PC-3 (cell line): ENCODE data around the gene C1orf21. TPM values are rescaled to one million over a fixed set of nuclear protein-coding genes. Genes with fewer than 3 reads are reported as not detected.

Experiments used
- ATAC-seq: fragments of 200-7000 bp; cut with Tn5 transposase; 2 replicates; pipeline ENCODE4 v1.9.1; 2020; ENCODE audit warnings: mild to moderate bottlenecking, moderate library complexity
- BruUV-seq: library from RNA; stranded (reverse); fragments of 400-500 nt; replicated peaks from 2 replicates; lab custom pipeline; 2021; lab: Mats Ljungman, UMichigan
- CTCF ChIA-PET: fragments of 300-600 bp; sonication (Branson Sonifier 250); formaldehyde crosslinking; loops from one replicate; lab custom pipeline; 2022; ENCODE audit warnings: antibody characterized with exemption; lab: Charles Lee
- POLR2A ChIA-PET: fragments of 300-600 bp; sonication (Branson Sonifier 250); formaldehyde crosslinking; loops from one replicate; lab custom pipeline; 2022; ENCODE audit warnings: antibody characterized with exemption; ENCODE audit not compliant: unreplicated experiment; lab: Charles Lee
- DNase-seq: peaks from one replicate; pipeline ENCODE4 v3.0.0-alpha.2; 2015
- H2AFZ ChIP-seq: fragments of 300-600 bp; sonication (generic); 2 replicates; pipeline ENCODE4 v1.6.0; 2016; ENCODE audit warnings: antibody characterized with exemption, low read length
- H3F3A ChIP-seq: fragments of 300-600 bp; sonication (generic); one replicate; pipeline ENCODE4 v1.6.0; 2017; ENCODE audit warnings: antibody characterized with exemption, low read length, control low read depth, mild to moderate bottlenecking; ENCODE audit not compliant: unreplicated experiment
- H3K27ac ChIP-seq: fragments of 300-600 bp; sonication (generic); 2 replicates; pipeline ENCODE4 v1.5.1; 2016; ENCODE audit warnings: mild to moderate bottlenecking, low read length
- H3K27me3 ChIP-seq: fragments of 300-600 bp; sonication (generic); 2 replicates; pipeline ENCODE4 v1.6.1; 2016; ENCODE audit warnings: low read length, mixed read lengths
- H3K36me3 ChIP-seq: fragments of 300-600 bp; sonication (generic); 2 replicates; pipeline ENCODE4 v1.6.1; 2016; ENCODE audit warnings: low read depth, mixed run types, low read length, mixed read lengths
- H3K4me1 ChIP-seq: fragments of 300-600 bp; sonication (generic); 2 replicates; pipeline ENCODE4 v1.5.1; 2016; ENCODE audit warnings: low read length; ENCODE audit not compliant: insufficient read depth
- H3K4me2 ChIP-seq: fragments of 300-600 bp; sonication (generic); 2 replicates; pipeline ENCODE4 v1.6.0; 2016; ENCODE audit warnings: low read length
- H3K4me3 ChIP-seq: fragments of 300-600 bp; sonication (generic); 2 replicates; pipeline ENCODE4 v1.5.1; 2016; ENCODE audit warnings: mild to moderate bottlenecking, low read length, mixed read lengths
- H3K79me2 ChIP-seq: fragments of 300-600 bp; sonication (generic); 2 replicates; pipeline ENCODE4 v1.6.1; 2017; ENCODE audit warnings: low read length, mixed read lengths
- H3K9ac ChIP-seq: fragments of 300-600 bp; sonication (generic); 2 replicates; pipeline ENCODE4 v1.6.0; 2016; ENCODE audit warnings: mild to moderate bottlenecking, low read length
- H3K9me2 ChIP-seq: fragments of 300-600 bp; sonication (generic); replicated peaks from 2 replicates; pipeline ENCODE4 v1.6.1; 2016; ENCODE audit warnings: mixed run types, low read length, mixed read lengths
- H3K9me3 ChIP-seq: fragments of 300-600 bp; sonication (generic); 2 replicates; pipeline ENCODE4 v1.6.1; 2016; ENCODE audit warnings: low read length, mixed read lengths
- H4K20me1 ChIP-seq: fragments of 300-600 bp; sonication (generic); 2 replicates; pipeline ENCODE4 v1.6.1; 2016; ENCODE audit warnings: low read length, mixed read lengths
- EZH2 ChIP-seq: fragments of 300-600 bp; sonication (generic); IDR thresholded peaks from one replicate; pipeline ENCODE4 v1.6.1; 2017; ENCODE audit warnings: antibody characterized with exemption, mild to moderate bottlenecking, low read length; ENCODE audit not compliant: unreplicated experiment
- EZH2phosphoT487 ChIP-seq: fragments of 300-600 bp; sonication (generic); IDR thresholded peaks from 2 replicates; pipeline ENCODE4 v1.6.1; 2018; ENCODE audit warnings: mild to moderate bottlenecking, antibody characterized with exemption, low read length, borderline replicate concordance
- intact Hi-C: fragments of 100-400 bp; cut with micrococcal nuclease; formaldehyde crosslinking; loops from 2 replicates; pipeline ENCODE4 v1.9.0; 2023
- total RNA-seq: library from RNA; depleted of rRNA; stranded (reverse); fragments of >200 nt; gene quantifications from 2 replicates; pipeline ENCODE4 v1.2.3, GENCODE V29; 2014
- TF ChIP-seq, protein P1 (sequence below): fragments of 300-600 bp; sonication (generic); conservative IDR thresholded peaks from 2 replicates; pipeline ENCODE4 v1.5.1; 2017; ENCODE audit warnings: antibody characterized with exemption, low read depth, mild to moderate bottlenecking, low read length

The C1orf21 gene
- total RNA-seq, 1 experiment from 2014 or later, result 1.3 TPM

DNA sequence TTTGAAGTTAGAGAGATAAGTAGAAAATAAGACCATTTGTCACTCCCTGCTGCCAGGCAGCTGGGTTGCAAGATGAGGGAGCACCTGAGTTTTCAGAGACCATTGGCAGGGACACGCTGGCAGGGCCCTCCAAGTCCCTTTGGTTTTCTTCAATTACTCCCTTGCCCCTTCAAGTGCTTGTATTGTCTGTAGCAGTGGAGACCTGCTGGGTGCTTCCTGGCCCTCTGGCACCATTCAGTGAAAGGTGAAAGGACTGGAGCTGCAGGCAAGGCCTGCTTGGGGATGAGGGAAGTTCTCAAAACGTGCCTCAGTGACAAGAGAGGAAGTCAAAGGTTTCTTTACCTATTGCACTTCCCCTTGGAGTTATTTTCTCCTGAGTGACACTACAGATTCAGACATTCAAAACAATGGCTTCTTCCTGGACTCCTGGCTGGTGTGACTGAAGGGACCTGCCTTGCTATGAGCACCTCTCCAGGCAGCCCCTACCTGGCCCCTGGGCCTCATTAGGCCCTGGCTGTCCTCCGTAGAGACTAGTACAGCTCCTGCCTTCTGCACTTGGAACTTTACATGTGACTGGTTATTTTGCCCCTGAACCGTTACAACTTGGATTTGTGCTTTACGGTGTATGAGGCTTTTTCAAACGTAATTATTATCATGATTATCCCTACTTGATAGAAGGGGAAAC, 100.1 kb downstream of the C1orf21 start:
- Histone ChIP-seq H3K4me2 (no peak overlapping the region), H3K9ac (no peak overlapping the region), H3K36me3 (no peaks in the 10 kb centered on the region), H3K9me3 (no peaks in the 10 kb centered on the region), H3K27me3 (no peaks in the 10 kb centered on the region), H3K79me2 (no peaks in the 10 kb centered on the region), H3F3A (no peaks in the 10 kb centered on the region), H2AFZ (no peak overlapping the region), H4K20me1 (no peaks in the 10 kb centered on the region), H3K27ac (no peak overlapping the region), H3K9me2 (no peaks in the 10 kb centered on the region), H3K4me3 (no peak overlapping the region), H3K4me1 (peaks cover 23% of the 10 kb centered on the region)
- intact Hi-C loops, result no loop called here
- BruUV-seq, result no TSS peak
- DNase-seq (no peak), ATAC-seq (no peak)
- ChIA-PET CTCF (no interaction called here), POLR2A (no interaction called here)
- TF ChIP-seq, protein P1, sequence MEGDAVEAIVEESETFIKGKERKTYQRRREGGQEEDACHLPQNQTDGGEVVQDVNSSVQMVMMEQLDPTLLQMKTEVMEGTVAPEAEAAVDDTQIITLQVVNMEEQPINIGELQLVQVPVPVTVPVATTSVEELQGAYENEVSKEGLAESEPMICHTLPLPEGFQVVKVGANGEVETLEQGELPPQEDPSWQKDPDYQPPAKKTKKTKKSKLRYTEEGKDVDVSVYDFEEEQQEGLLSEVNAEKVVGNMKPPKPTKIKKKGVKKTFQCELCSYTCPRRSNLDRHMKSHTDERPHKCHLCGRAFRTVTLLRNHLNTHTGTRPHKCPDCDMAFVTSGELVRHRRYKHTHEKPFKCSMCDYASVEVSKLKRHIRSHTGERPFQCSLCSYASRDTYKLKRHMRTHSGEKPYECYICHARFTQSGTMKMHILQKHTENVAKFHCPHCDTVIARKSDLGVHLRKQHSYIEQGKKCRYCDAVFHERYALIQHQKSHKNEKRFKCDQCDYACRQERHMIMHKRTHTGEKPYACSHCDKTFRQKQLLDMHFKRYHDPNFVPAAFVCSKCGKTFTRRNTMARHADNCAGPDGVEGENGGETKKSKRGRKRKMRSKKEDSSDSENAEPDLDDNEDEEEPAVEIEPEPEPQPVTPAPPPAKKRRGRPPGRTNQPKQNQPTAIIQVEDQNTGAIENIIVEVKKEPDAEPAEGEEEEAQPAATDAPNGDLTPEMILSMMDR, result no peak
- TF ChIP-seq EZH2 (no peak), EZH2phosphoT487 (no peak)

DNA sequence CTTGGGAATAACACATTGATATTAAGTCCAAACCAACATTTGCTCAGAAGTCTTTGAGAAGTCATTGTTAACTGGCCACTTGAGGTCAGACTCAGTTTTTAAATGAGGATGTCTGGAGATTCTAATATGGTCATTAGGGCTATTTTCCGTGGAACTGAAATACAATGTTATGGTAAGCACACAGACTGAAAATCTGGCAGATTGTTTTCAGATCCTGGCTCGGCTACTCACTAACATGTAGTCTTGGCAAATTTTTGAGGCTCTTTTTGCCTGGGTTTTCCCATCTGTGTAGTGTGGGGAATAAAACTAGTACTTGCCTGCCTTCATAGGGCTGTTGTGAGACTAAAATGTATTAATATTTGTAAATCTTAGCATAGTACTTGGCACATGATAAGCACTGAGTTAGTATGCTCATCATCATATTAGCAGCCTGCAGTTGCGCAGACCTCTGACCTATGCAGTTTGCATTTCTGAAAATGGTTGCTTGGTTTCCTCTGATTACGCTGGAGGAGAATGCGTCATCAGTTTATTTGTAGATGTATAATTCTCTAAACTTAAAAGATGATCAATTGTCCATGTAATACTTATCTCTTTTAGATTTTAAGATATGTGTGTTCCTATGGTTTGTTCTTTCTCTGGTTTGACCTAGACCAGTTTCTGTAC, 100.8 kb downstream of the C1orf21 start:
- CTCF ChIA-PET, result no interaction called here

More for the DNA sequence above, 100.8 kb downstream of the C1orf21 start:
- Histone ChIP-seq H3K4me3 (no peak overlapping the region), H3K79me2 (no peaks in the 10 kb centered on the region), H3F3A (no peaks in the 10 kb centered on the region), H4K20me1 (no peaks in the 10 kb centered on the region), H3K9me3 (no peaks in the 10 kb centered on the region), H3K27ac (no peak overlapping the region), H3K9ac (no peak overlapping the region), H3K27me3 (no peaks in the 10 kb centered on the region), H3K4me1 (peaks cover 23% of the 10 kb centered on the region), H3K36me3 (no peaks in the 10 kb centered on the region), H2AFZ (no peak overlapping the region), H3K9me2 (no peaks in the 10 kb centered on the region), H3K4me2 (no peak overlapping the region)
- BruUV-seq, result no TSS peak
- DNase-seq, result no peak
- TF ChIP-seq, protein P1, result no peak
- TF ChIP-seq EZH2phosphoT487, result no peak
- no peak for TF ChIP-seq EZH2
- no peak for ATAC-seq
- POLR2A ChIA-PET, result no interaction called here
- intact Hi-C loops, result no loop called here
